Testis (tissue), 5 donors: ENCODE measurements around the gene LAIR1. TPM values are rescaled to one million over a fixed set of nuclear protein-coding genes. Genes with fewer than 3 reads are reported as not detected.

Experiments
- DNase-seq: peaks from one replicate; pipeline ENCODE4 v3.0.0-alpha.2; 2019
- H3K27ac ChIP-seq, 2 donors: fragments of 200-600 bp; sonication (generic); one replicate each; pipeline ENCODE4 v1.5.1; 2019
- H3K27me3 ChIP-seq: fragments of 200-600 bp; sonication (generic); one replicate; pipeline ENCODE4 v1.5.1; 2019
- H3K36me3 ChIP-seq: fragments of 200-600 bp; sonication (generic); one replicate; pipeline ENCODE4 v1.5.1; 2017; ENCODE audit warnings: low read depth; ENCODE audit errors: missing control alignments
- H3K4me1 ChIP-seq: fragments of 200-600 bp; sonication (generic); one replicate; pipeline ENCODE4 v1.5.1; 2019
- H3K4me3 ChIP-seq, 2 donors: fragments of 200-600 bp; sonication (generic); one replicate each; pipeline ENCODE4 v1.5.1; 2017 to 2019
- H3K9me3 ChIP-seq: fragments of 200-600 bp; sonication (generic); one replicate; pipeline ENCODE4 v1.5.1; 2017
- POLR2A ChIP-seq: fragments of 450-650 bp; IDR thresholded peaks from one replicate; pipeline ENCODE4 v1.6.1; 2017; ENCODE audit warnings: antibody characterized with exemption, mild to moderate bottlenecking, moderate library complexity
- WGBS, 2 donors: methylation state at CpG; one replicate each; pipeline ENCODE4 v1.1.5; 2018; 5-methylcytosine and 5-hydroxymethylcytosine counted together
- intact Hi-C: fragments of 100-400 bp; cut with DNase I; formaldehyde crosslinking; loops from one replicate; pipeline ENCODE4 v1.15.1; 2023; ENCODE audit warnings: low total_unique reads
- long read RNA-seq, 2 donors: transcript quantifications; one replicate each; lab custom pipeline, GENCODE V29; 2026
- polyA plus RNA-seq: library from polyadenylated mRNA; stranded (reverse); fragments of 350-450 nt; fragmentation: Illumina TruSeq; extraction: RNeasy Lipid Tissue Mini Kit (QIAGEN cat#74804); gene quantifications from one replicate; pipeline ENCODE4 v1.2.3, GENCODE V29; 2014; ENCODE audit warnings: low read depth, low replicate concordance; ENCODE audit not compliant: insufficient read depth
- total RNA-seq, 2 donors: library from RNA; depleted of rRNA; stranded (reverse); fragments of >200 nt; gene quantifications; one replicate each; pipeline ENCODE4 v1.2.3, GENCODE V29; 2016
- TF ChIP-seq, protein P1 (sequence below), 3 experiments: fragments of 450-650 bp in 2 of 3; fragments of 200-600 bp in 1 of 3; sonication (generic) in 1 of 3; IDR thresholded peaks; one replicate each; pipeline ENCODE4 v1.5.1; 2016 to 2019; ENCODE audit warnings: antibody characterized with exemption in 3 of 3, mild to moderate bottlenecking in 2 of 3, moderate library complexity in 1 of 3

Gene LAIR1, protein sequence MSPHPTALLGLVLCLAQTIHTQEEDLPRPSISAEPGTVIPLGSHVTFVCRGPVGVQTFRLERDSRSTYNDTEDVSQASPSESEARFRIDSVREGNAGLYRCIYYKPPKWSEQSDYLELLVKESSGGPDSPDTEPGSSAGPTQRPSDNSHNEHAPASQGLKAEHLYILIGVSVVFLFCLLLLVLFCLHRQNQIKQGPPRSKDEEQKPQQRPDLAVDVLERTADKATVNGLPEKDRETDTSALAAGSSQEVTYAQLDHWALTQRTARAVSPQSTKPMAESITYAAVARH
- total RNA-seq (1 to 10 TPM; 6.4 to 7.1 TPM), polyA plus RNA-seq (13.4 TPM)
- long read RNA-seq, donor 1, full-length matches to known transcripts = 3 of 29 reads
- long read RNA-seq, donor 1, partial matches to known transcripts = 5 of 29 reads
- long read RNA-seq, donor 1, other reads (novel, unspliced or antisense) = 21 of 29 reads
- long read RNA-seq, donor 2, full-length matches to known transcripts = 1 of 14 reads
- long read RNA-seq, donor 2, partial matches to known transcripts = 0 of 14 reads
- long read RNA-seq, donor 2, other reads (novel, unspliced or antisense) = 13 of 14 reads

DNA sequence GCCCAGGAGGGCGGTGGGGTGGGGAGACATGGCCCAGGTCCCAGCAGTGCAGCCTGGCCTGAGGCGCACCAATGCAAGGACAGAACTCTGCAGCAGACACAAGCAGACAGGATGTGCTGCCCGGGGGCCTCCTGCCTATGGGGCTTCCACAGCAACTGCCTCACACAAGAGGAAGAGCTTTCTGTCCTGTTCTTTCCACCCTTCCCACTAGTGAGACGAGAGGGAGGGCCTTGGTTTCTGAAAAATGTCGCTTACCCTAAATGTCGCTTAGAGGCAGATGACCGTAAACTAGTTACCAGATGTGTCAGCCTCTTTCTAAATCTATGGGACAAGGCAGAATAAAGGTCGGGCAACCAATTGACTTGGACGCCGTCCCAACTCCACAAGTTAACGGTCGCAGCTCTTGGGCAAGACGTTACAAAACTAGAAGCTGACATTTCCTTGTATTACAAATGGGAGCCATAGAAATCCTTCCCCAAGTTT is at the start of gene LAIR1:
Gene LAIR1 (minus strand): TSS at position 157 of the 483 bp plus-strand sequence. CDS start 127 bp downstream, at position 30.
- H3K27ac ChIP-seq = no peak within 1 kb of the TSS
- no peaks in the 10 kb centered on the region for H3K36me3 ChIP-seq
- no peak within 1 kb of the TSS for H3K4me3 ChIP-seq
- no peaks in the 10 kb centered on the region for H3K4me1 ChIP-seq
- no peaks in the 10 kb centered on the region for H3K27me3 ChIP-seq
- no peak for TF ChIP-seq POLR2A
- TF ChIP-seq, protein P1, sequence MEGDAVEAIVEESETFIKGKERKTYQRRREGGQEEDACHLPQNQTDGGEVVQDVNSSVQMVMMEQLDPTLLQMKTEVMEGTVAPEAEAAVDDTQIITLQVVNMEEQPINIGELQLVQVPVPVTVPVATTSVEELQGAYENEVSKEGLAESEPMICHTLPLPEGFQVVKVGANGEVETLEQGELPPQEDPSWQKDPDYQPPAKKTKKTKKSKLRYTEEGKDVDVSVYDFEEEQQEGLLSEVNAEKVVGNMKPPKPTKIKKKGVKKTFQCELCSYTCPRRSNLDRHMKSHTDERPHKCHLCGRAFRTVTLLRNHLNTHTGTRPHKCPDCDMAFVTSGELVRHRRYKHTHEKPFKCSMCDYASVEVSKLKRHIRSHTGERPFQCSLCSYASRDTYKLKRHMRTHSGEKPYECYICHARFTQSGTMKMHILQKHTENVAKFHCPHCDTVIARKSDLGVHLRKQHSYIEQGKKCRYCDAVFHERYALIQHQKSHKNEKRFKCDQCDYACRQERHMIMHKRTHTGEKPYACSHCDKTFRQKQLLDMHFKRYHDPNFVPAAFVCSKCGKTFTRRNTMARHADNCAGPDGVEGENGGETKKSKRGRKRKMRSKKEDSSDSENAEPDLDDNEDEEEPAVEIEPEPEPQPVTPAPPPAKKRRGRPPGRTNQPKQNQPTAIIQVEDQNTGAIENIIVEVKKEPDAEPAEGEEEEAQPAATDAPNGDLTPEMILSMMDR (IDR thresholded peaks at IDR 0.05) = no peak
- WGBS, 2 donors = 54 to 57% methylated on average over 13 of the region's 13 CpGs
- DNase-seq = no peak
- intact Hi-C loops = no loop called here
- H3K9me3 ChIP-seq = no peaks in the 10 kb centered on the region

- intact Hi-C loops = no loop called here
- H3K27ac ChIP-seq = no peak overlapping the region
- H3K27me3 ChIP-seq = no peaks in the 10 kb centered on the region
- 70 to 89% methylated on average over 4 of the region's 4 CpGs for WGBS, 2 donors
- peaks cover 14% of the 10 kb centered on the region for H3K4me1 ChIP-seq
- no peak overlapping the region for H3K4me3 ChIP-seq
- TF ChIP-seq POLR2A = no peak
- TF ChIP-seq, protein P1 (IDR thresholded peaks at IDR 0.05) = no peak
- DNase-seq = no peak
- no peaks in the 10 kb centered on the region for H3K9me3 ChIP-seq
- no peaks in the 10 kb centered on the region for H3K36me3 ChIP-seq
These were observed 49.4 kb upstream of the LAIR1 start for GRCh38 chr19:54414156-54414555.

DNA sequence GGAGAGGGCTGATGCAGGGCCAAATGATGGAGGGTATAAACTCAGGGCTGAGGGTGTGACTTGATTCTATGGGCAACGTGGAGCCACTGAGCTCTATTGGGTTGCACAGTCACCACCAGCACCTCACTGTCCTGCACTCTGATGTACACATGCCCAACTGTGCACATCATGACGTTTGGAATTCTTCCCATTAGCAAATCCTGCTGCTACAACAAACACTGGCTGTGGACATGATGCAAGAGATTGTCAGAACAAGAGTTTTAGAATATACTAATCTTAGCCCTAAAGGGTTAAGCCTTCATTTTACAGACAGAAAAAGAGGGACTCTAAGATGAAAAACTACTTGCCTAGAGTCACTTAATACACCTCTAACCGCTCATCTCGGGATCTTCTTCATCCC is 48.1 kb upstream of the LAIR1 start:
- Histone ChIP-seq H3K27ac (no peak overlapping the region), H3K27me3 (no peaks in the 10 kb centered on the region), H3K4me3 (no peak overlapping the region), H3K4me1 (peaks cover 4% of the 10 kb centered on the region), H3K36me3 (no peaks in the 10 kb centered on the region), H3K9me3 (no peaks in the 10 kb centered on the region)
- DNase-seq = no peak
- TF ChIP-seq, protein P1 (IDR thresholded peaks at IDR 0.05) = no peak
- TF ChIP-seq POLR2A = no peak
- 83 to 84% methylated on average over 4 of the region's 4 CpGs for WGBS, 2 donors
- intact Hi-C loops = no loop called here

DNA sequence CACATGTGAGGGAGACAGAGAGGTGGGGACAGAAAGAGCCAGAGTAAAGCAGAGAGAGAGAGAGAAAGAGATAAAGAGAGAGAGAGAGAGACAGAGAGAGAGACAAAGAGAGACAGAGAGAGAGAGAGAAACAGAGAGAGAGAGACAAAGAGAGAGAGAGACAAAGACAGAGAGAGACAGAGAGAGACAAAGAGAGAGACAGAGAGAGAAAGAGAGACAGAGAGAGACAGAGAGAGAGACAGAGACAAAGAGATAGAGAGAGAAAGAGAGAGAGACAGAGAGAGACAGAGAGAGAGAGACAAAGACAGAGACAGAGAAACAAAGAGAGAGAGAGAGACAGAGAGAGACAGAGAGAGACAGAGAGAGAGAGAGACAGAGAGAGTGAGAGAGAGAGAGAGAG is 46.3 kb upstream of the LAIR1 start:
- DNase-seq = no peak
- no peaks in the 10 kb centered on the region for H3K36me3 ChIP-seq
- no peaks in the 10 kb centered on the region for H3K27me3 ChIP-seq
- no peak overlapping the region for H3K4me3 ChIP-seq
- intact Hi-C loops = no loop called here
- no peaks in the 10 kb centered on the region for H3K9me3 ChIP-seq
- TF ChIP-seq, protein P1 (IDR thresholded peaks at IDR 0.05) = no peak
- no peak for TF ChIP-seq POLR2A
- no peak overlapping the region for H3K27ac ChIP-seq
- H3K4me1 ChIP-seq = no peaks in the 10 kb centered on the region
